Glutamatergic neuron (in vitro differentiated cells): ENCODE measurements around the gene TEAD2. TPM values are rescaled to one million over a fixed set of nuclear protein-coding genes. Genes with fewer than 3 reads are reported as not detected.
A peak's percentile ranks its signal among the peaks of the same experiment; 100 is the strongest.

ENCODE experiments used
- DNase-seq: peaks from one replicate; pipeline ENCODE4 v3.0.0; 2022
- H3K27ac Mint-ChIP-seq: one replicate; pipeline ENCODE4 v1.8.0; 2020; ENCODE audit warnings: mild to moderate bottlenecking, mixed read lengths, inconsistent platforms; ENCODE audit not compliant: unreplicated experiment
- H3K27me3 Mint-ChIP-seq: one replicate; pipeline ENCODE4 v1.8.0; 2020; ENCODE audit warnings: mild to moderate bottlenecking, moderate library complexity, mixed read lengths, inconsistent platforms; ENCODE audit not compliant: unreplicated experiment
- H3K36me3 Mint-ChIP-seq: one replicate; pipeline ENCODE4 v1.8.0; 2020; ENCODE audit warnings: mild to moderate bottlenecking, mixed read lengths, inconsistent platforms; ENCODE audit not compliant: unreplicated experiment
- H3K4me1 Mint-ChIP-seq: one replicate; pipeline ENCODE4 v1.8.0; 2020; ENCODE audit warnings: mild to moderate bottlenecking, low read depth, mixed read lengths, inconsistent platforms; ENCODE audit not compliant: unreplicated experiment
- H3K4me3 Mint-ChIP-seq: one replicate; pipeline ENCODE4 v1.8.0; 2020; ENCODE audit warnings: mild to moderate bottlenecking, mixed read lengths, inconsistent platforms; ENCODE audit not compliant: unreplicated experiment
- H3K9me3 Mint-ChIP-seq: one replicate; pipeline ENCODE4 v1.8.0; 2020; ENCODE audit warnings: mild to moderate bottlenecking, moderate library complexity, mixed read lengths, inconsistent platforms; ENCODE audit not compliant: unreplicated experiment
- total RNA-seq: library from RNA; stranded (reverse); fragmentation: NEBNext Ultra II Directional; extraction: Animal tissue kit (Norgen Biotek cat#: 25700); gene quantifications from one replicate; pipeline ENCODE4 v1.2.1, GENCODE V29; 2021; ENCODE audit not compliant: unreplicated experiment
- TF ChIP-seq, protein P1 (sequence below): fragments of 200-600 bp; sonication (generic); IDR thresholded peaks from one replicate; pipeline ENCODE4 v1.5.0; 2021; ENCODE audit not compliant: partially characterized antibody, unreplicated experiment

The TEAD2 gene
- total RNA-seq, 1 donor from 2014 or later = 140 TPM

DNA sequence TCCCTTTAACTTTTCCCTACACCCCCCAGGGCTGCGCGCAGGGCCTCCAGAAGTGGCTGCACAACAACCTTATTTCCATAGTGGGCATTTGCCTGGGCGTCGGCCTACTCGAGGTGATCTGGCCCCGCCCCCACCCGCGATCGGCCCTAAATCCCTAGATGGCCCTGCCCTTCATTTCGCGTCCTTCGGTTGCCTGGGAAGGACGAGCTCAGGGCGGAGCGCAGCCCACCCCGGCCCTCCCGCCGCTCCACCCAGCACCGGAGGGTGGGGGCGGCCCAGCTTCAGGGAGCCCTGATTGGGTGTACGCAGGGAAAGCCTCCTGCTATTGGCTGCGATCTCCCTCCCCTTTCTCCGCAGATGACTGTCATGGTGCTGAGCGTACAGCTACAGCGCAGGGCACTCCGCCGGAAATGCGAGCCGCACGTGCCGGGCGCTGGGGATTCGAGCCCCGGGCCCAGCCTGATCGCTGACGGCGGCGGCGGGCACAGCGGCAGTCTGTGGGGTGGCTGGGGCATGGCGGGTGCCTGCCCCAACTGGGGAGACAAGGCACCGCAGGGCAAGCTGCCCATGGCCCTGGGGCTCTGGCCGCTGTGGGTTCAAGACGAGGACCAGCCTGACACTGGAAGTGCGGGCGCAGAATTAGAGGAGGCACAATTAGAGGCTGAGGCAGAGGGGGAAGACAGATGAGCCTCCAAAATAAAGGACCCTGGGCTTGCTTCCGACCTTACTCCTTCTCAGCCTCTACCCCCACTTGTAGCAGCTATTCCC, 22.7 kb downstream of the TEAD2 start:
- TF ChIP-seq, protein P1, sequence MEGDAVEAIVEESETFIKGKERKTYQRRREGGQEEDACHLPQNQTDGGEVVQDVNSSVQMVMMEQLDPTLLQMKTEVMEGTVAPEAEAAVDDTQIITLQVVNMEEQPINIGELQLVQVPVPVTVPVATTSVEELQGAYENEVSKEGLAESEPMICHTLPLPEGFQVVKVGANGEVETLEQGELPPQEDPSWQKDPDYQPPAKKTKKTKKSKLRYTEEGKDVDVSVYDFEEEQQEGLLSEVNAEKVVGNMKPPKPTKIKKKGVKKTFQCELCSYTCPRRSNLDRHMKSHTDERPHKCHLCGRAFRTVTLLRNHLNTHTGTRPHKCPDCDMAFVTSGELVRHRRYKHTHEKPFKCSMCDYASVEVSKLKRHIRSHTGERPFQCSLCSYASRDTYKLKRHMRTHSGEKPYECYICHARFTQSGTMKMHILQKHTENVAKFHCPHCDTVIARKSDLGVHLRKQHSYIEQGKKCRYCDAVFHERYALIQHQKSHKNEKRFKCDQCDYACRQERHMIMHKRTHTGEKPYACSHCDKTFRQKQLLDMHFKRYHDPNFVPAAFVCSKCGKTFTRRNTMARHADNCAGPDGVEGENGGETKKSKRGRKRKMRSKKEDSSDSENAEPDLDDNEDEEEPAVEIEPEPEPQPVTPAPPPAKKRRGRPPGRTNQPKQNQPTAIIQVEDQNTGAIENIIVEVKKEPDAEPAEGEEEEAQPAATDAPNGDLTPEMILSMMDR = no peak
- peaks cover 16% of the 10 kb centered on the region for H3K36me3 Mint-ChIP-seq
- H3K27me3 Mint-ChIP-seq = peaks cover 26% of the 10 kb centered on the region
- peak overlapping the region; percentile 78 for H3K27ac Mint-ChIP-seq
- H3K4me1 Mint-ChIP-seq = peaks cover 12% of the 10 kb centered on the region
- DNase-seq = peak; percentile 83
- H3K9me3 Mint-ChIP-seq = peaks cover 15% of the 10 kb centered on the region
- H3K4me3 Mint-ChIP-seq = peak overlapping the region; percentile 72

DNA sequence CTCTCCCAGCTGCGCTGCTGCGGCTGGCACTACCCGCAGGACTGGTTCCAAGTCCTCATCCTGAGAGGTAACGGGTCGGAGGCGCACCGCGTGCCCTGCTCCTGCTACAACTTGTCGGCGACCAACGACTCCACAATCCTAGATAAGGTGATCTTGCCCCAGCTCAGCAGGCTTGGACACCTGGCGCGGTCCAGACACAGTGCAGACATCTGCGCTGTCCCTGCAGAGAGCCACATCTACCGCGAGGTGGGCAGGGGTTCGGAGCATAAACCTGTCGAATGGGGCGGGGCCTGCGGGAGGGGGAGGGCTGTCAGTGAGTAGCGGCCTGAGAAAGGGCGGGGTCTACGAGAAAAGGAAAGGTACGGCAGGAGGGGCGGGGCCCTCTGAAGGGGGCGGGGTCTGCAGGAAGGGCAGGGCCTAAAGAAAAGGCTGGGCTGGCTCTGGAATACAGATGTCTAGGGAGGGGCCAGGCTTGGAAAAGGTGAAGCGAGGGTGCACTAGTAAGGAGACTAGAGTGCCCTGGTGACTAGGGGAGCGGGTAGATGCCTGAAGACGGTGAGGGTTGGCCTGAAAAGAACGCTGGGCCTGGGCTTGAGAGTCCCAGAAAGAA, 23.4 kb downstream of the TEAD2 start:
- H3K4me3 Mint-ChIP-seq = peak overlapping the region; percentile 72
- peaks cover 26% of the 10 kb centered on the region for H3K27me3 Mint-ChIP-seq
- H3K27ac Mint-ChIP-seq = no peak overlapping the region
- H3K9me3 Mint-ChIP-seq = peaks cover 15% of the 10 kb centered on the region
- H3K4me1 Mint-ChIP-seq = peaks cover 12% of the 10 kb centered on the region
- peak; percentile 81 for DNase-seq
- H3K36me3 Mint-ChIP-seq = peaks cover 15% of the 10 kb centered on the region
- TF ChIP-seq, protein P1 = no peak

- H3K4me1 Mint-ChIP-seq = peaks cover 12% of the 10 kb centered on the region
- H3K27me3 Mint-ChIP-seq = peaks cover 29% of the 10 kb centered on the region
- DNase-seq = no peak
- peaks cover 15% of the 10 kb centered on the region for H3K36me3 Mint-ChIP-seq
- peak overlapping the region; percentile 33 for H3K27ac Mint-ChIP-seq
- peaks cover 18% of the 10 kb centered on the region for H3K9me3 Mint-ChIP-seq
- peak overlapping the region; percentile 72 for H3K4me3 Mint-ChIP-seq
- TF ChIP-seq, protein P1 = no peak
These were observed 24.1 kb downstream of the TEAD2 start for GRCh38 chr19:49338023-49338677.

DNA sequence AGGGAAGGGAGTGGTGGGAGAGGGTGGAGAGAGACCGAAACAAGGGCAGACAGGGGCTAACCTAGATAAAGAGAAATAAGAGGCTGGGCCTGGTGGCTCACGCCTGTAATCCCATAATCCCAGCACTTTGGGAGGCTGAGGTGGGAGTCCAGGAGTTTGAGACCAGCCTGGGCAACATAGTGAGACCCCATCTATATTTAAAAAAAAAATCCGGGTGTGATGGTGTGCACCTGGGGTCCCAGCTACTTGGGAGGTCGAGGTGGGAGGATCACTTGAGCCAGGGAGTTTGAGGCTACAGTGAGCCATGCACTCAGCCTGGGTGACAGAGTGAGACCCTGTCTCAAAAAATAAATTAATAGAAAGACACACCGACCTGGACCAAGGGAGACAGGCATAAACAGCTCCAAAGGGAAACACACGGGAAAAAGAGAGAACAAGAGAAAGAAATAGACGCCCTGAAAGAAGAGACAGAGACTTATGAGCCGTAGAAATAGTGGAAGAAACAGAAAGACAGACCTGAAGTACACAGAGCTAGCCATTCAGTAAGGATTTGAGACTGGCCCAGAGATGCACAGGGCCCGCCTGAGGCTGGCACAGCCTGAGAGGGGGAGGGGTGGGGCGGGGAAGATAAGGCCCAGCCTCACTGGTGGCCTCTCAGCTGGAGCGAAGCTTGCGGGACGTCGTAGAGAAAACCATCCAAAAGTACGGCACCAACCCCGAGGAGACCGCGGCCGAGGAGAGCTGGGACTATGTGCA, 24.8 kb downstream of the TEAD2 start:
- H3K27me3 Mint-ChIP-seq = peaks cover 29% of the 10 kb centered on the region
- TF ChIP-seq, protein P1 = no peak
- H3K27ac Mint-ChIP-seq = no peak overlapping the region
- peaks cover 19% of the 10 kb centered on the region for H3K9me3 Mint-ChIP-seq
- DNase-seq = no peak
- H3K36me3 Mint-ChIP-seq = peaks cover 8% of the 10 kb centered on the region
- H3K4me1 Mint-ChIP-seq = peaks cover 12% of the 10 kb centered on the region
- peak overlapping the region; percentile 6 for H3K4me3 Mint-ChIP-seq
